ENCODE measurements around the gene LARP1. TPM values are rescaled to one million over a fixed set of nuclear protein-coding genes. Genes with fewer than 3 reads are reported as not detected.

LARP1 gene
- polyA plus RNA-seq, 2 of the 4 experiments (the other 2 are of a cell fraction): 87.0 to 112 TPM

DNA sequence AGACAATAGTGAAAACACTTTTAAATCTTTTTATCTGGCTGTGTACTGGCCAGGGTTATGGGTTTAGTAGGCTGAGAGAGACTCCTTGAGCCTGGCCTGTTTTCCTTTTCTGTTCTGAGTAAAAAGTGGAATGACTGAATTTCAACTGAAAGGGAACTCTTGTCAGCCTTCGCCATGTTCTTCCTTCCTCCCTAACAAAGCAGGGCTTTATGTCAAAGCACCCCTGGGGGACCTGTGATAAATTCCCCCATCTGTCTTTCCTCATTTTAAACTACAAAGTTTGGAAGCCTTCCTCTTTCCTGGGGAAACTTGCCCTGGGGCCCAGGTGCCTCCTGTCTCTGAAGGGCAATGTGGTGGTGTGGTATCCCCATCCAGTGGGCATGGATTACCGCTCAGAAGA, 29.7 kb downstream of the LARP1 start:
- H3K4me3 ChIP-seq: no peak overlapping the region
- TF ChIP-seq ZFP36 (IDR thresholded peaks at IDR 0.05; ENCODE audit: borderline replicate concordance, partially characterized antibody) (no peak), RARB (CRISPR knock-in tag; IDR thresholded peaks at IDR 0.05) (no peak), TFCP2L1 (CRISPR knock-in tag; IDR thresholded peaks at IDR 0.05) (no peak), MAZ (IDR thresholded peaks at IDR 0.05; ENCODE audit: borderline replicate concordance, low read depth, low read length) (no peak), RFX5 (IDR thresholded peaks at IDR 0.05) (no peak)
- TF ChIP-seq, protein P1, sequence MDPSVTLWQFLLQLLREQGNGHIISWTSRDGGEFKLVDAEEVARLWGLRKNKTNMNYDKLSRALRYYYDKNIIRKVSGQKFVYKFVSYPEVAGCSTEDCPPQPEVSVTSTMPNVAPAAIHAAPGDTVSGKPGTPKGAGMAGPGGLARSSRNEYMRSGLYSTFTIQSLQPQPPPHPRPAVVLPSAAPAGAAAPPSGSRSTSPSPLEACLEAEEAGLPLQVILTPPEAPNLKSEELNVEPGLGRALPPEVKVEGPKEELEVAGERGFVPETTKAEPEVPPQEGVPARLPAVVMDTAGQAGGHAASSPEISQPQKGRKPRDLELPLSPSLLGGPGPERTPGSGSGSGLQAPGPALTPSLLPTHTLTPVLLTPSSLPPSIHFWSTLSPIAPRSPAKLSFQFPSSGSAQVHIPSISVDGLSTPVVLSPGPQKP (IDR thresholded peaks at IDR 0.05; ENCODE audit: low read depth, low read length): no peak
- 100% methylated on average over 2 of the region's 2 CpGs for WGBS (ENCODE audit: missing lambda C conversion rate)
- peaks cover 63% of the 10 kb centered on the region for H3K4me1 ChIP-seq
- POLR2A ChIA-PET: no interaction called here
- no peak overlapping the region for H3K4me2 ChIP-seq
- DNase-seq (ENCODE audit: low read depth in 1 of 2, low spot score in 1 of 2): no peak
- no peaks in the 10 kb centered on the region for H3K9me3 ChIP-seq
- no peak for ATAC-seq
- H3K27ac ChIP-seq: no peak overlapping the region
- no peak for FAIRE-seq
- CTCF ChIA-PET: interaction anchor here (1.4 to 1.8 kb wide), 4 partner anchors 8 to 17 kb away, joined by 3 to 4 read pairs (median 4); no protein-coding TSS in a partner anchor

DNA sequence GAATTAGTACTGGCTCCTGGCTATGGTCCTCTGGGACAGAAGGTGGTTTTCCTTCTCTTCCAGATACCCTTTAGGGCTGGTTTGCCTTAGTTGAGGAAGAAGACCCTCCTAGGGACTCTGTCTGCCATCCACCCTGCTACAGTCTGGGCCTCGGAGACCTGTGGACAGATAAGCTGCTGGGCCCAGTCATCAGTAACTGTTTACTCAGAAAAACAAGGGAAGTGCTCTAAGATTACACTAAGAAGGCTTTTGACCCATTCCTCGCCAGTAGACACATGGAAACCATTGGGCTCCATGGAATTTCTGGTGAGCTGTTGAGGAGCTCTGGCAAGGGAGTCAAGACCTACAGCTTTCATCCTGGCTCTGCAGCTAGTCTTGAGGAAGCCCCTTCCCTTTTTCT, 31.2 kb downstream of the LARP1 start:
- CTCF ChIA-PET: interaction anchor here (0.6 kb wide), 1 partner anchor 103 kb away, joined by 6 read pairs; no protein-coding TSS in a partner anchor
- FAIRE-seq (no peak), ATAC-seq (no peak), DNase-seq (ENCODE audit: low read depth in 1 of 2, low spot score in 1 of 2) (no peak)
- 0 out of 3 replicates have a peak overlapping the region, but pooled peaks have one; percentile 15 for H3K4me2 ChIP-seq
- no peak overlapping the region for H3K4me3 ChIP-seq
- TF ChIP-seq NFE2L2 (conservative IDR thresholded peaks at IDR 0.05; ENCODE audit: low read length) (no peak), EHMT2 (IDR thresholded peaks at IDR 0.05; ENCODE audit: low read depth) (0 out of 2 replicates have a peak, but pooled peaks have one; percentile 54), RFX5 (IDR thresholded peaks at IDR 0.05) (0 out of 2 replicates have a peak, but pooled peaks have one; percentile 37)
- H3K27ac ChIP-seq: no peak overlapping the region
- POLR2A ChIA-PET: no interaction called here
- no peaks in the 10 kb centered on the region for H3K9me3 ChIP-seq
- H3K4me1 ChIP-seq: peaks cover 59% of the 10 kb centered on the region
- WGBS (ENCODE audit: missing lambda C conversion rate): 74% methylated on average over 2 of the region's 2 CpGs

DNA sequence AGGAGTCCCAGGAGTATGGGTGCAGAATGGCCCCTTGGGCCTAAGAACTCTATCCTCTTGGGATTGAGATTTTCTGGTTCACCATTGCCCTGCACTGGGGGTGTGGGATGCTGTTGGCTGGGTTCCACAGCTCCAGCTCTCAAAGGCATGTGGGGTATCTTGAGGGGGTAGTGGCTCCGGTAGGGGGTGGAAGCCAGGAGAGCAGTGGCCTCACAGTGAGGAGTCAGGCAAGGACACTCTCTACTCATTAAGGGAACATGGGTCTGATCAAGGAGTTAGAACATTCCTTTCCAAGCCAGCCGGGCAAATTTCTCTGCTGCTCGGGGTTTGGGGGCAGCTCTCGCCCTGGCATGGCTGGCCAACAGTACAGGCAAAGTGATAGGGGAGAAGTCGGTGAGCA, 33.0 kb downstream of the LARP1 start:
- Histone ChIP-seq H3K4me1 (peaks cover 42% of the 10 kb centered on the region; the same call in 2 of the 3 replicates), H3K9me3 (no peaks in the 10 kb centered on the region), H3K27ac (no peak overlapping the region), H3K4me3 (no peak overlapping the region), H3K4me2 (no peak overlapping the region)
- FAIRE-seq: no peak
- 93% methylated on average over 4 of the region's 5 CpGs for WGBS (ENCODE audit: missing lambda C conversion rate)
- no peak for ATAC-seq
- DNase-seq (ENCODE audit: low read depth in 1 of 2, low spot score in 1 of 2): no peak
- ChIA-PET POLR2A (no interaction called here), CTCF (no interaction called here)
- TF ChIP-seq HOXB13 (CRISPR knock-in tag; IDR thresholded peaks at IDR 0.05; ENCODE audit: low read depth) (no peak), MYC (IDR thresholded peaks at IDR 0.05; ENCODE audit: borderline replicate concordance, low read length) (no peak), RAD21 (conservative IDR thresholded peaks at IDR 0.05 in 1 of 2, IDR thresholded peaks at IDR 0.05 in 1 of 2) (no peak), JUNB (IDR thresholded peaks at IDR 0.05) (no peak), RARB (CRISPR knock-in tag; IDR thresholded peaks at IDR 0.05) (no peak), FOSL2 (IDR thresholded peaks at IDR 0.05) (no peak), FOSL2 (CRISPR knock-in tag; IDR thresholded peaks at IDR 0.05) (no peak), RNF2 (IDR thresholded peaks at IDR 0.05; ENCODE audit: borderline replicate concordance, low read depth) (no peak), NR3C1 (IDR thresholded peaks at IDR 0.05) (no peak), RCOR1 (IDR thresholded peaks at IDR 0.05; ENCODE audit: low read depth, low read length) (no peak), SREBF2 (IDR thresholded peaks at IDR 0.05) (no peak), POLR2AphosphoS2 (conservative IDR thresholded peaks at IDR 0.05; ENCODE audit: low read length) (no peak), ZSCAN20 (CRISPR knock-in tag; IDR thresholded peaks at IDR 0.05) (no peak), CHD2 (IDR thresholded peaks at IDR 0.05; ENCODE audit: low read length, partially characterized antibody) (no peak)
- TF ChIP-seq, protein P2, sequence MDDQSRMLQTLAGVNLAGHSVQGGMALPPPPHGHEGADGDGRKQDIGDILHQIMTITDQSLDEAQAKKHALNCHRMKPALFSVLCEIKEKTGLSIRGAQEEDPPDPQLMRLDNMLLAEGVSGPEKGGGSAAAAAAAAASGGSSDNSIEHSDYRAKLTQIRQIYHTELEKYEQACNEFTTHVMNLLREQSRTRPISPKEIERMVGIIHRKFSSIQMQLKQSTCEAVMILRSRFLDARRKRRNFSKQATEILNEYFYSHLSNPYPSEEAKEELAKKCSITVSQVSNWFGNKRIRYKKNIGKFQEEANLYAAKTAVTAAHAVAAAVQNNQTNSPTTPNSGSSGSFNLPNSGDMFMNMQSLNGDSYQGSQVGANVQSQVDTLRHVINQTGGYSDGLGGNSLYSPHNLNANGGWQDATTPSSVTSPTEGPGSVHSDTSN (IDR thresholded peaks at IDR 0.05): no peak
- TF ChIP-seq, protein P3, sequence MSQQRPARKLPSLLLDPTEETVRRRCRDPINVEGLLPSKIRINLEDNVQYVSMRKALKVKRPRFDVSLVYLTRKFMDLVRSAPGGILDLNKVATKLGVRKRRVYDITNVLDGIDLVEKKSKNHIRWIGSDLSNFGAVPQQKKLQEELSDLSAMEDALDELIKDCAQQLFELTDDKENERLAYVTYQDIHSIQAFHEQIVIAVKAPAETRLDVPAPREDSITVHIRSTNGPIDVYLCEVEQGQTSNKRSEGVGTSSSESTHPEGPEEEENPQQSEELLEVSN (IDR thresholded peaks at IDR 0.05; ENCODE audit: borderline replicate concordance, low read depth): no peak
- TF ChIP-seq, protein P4, sequence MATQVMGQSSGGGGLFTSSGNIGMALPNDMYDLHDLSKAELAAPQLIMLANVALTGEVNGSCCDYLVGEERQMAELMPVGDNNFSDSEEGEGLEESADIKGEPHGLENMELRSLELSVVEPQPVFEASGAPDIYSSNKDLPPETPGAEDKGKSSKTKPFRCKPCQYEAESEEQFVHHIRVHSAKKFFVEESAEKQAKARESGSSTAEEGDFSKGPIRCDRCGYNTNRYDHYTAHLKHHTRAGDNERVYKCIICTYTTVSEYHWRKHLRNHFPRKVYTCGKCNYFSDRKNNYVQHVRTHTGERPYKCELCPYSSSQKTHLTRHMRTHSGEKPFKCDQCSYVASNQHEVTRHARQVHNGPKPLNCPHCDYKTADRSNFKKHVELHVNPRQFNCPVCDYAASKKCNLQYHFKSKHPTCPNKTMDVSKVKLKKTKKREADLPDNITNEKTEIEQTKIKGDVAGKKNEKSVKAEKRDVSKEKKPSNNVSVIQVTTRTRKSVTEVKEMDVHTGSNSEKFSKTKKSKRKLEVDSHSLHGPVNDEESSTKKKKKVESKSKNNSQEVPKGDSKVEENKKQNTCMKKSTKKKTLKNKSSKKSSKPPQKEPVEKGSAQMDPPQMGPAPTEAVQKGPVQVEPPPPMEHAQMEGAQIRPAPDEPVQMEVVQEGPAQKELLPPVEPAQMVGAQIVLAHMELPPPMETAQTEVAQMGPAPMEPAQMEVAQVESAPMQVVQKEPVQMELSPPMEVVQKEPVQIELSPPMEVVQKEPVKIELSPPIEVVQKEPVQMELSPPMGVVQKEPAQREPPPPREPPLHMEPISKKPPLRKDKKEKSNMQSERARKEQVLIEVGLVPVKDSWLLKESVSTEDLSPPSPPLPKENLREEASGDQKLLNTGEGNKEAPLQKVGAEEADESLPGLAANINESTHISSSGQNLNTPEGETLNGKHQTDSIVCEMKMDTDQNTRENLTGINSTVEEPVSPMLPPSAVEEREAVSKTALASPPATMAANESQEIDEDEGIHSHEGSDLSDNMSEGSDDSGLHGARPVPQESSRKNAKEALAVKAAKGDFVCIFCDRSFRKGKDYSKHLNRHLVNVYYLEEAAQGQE (IDR thresholded peaks at IDR 0.05): no peak
- TF ChIP-seq, protein P5, sequence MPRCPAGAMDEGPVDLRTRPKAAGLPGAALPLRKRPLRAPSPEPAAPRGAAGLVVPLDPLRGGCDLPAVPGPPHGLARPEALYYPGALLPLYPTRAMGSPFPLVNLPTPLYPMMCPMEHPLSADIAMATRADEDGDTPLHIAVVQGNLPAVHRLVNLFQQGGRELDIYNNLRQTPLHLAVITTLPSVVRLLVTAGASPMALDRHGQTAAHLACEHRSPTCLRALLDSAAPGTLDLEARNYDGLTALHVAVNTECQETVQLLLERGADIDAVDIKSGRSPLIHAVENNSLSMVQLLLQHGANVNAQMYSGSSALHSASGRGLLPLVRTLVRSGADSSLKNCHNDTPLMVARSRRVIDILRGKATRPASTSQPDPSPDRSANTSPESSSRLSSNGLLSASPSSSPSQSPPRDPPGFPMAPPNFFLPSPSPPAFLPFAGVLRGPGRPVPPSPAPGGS (IDR thresholded peaks at IDR 0.05): no peak

Data from A549 (cell line).